Keratinocyte (primary cell): Measurements from ENCODE around the gene CHAC1. TPM values are rescaled to one million over a fixed set of nuclear protein-coding genes. Genes with fewer than 3 reads are reported as not detected.

Experiments
- DNase-seq: peaks from one replicate; pipeline ENCODE4 v3.0.0-alpha.2; 2011; ENCODE audit warnings: low read depth, missing footprints, low spot score
- FAIRE-seq: peaks from 2 replicates; lab custom pipeline; 2011; peaks lifted over from hg19 to GRCh38; lab: Jason Lieb, UNC
- H2AFZ ChIP-seq: 2 replicates; pipeline ENCODE4 v1.6.0; 2012; ENCODE audit warnings: low read length, control low read depth, inconsistent platforms; ENCODE audit not compliant: control insufficient read depth
- H3K27ac ChIP-seq: 2 replicates; pipeline ENCODE4 v1.5.1; 2011; ENCODE audit warnings: low read length; ENCODE audit not compliant: control insufficient read depth, insufficient read depth
- H3K27me3 ChIP-seq: 3 replicates; pipeline ENCODE4 v1.6.0; 2011; ENCODE audit warnings: low read length; ENCODE audit not compliant: control insufficient read depth, insufficient read depth; ENCODE audit errors: extremely low read depth
- H3K36me3 ChIP-seq, 2 experiments: 2 replicates in 1 of 2; 3 replicates in 1 of 2; pipeline ENCODE4 v1.5.1; 2011; ENCODE audit warnings: low read length in 2 of 2, mild to moderate bottlenecking in 1 of 2; ENCODE audit not compliant: control insufficient read depth in 2 of 2, insufficient read depth in 2 of 2; ENCODE audit errors: extremely low read depth in 1 of 2
- H3K4me1 ChIP-seq: 3 replicates; pipeline ENCODE4 v1.5.1; 2011; ENCODE audit warnings: low read length; ENCODE audit not compliant: control insufficient read depth, insufficient read depth; ENCODE audit errors: extremely low read depth
- H3K4me2 ChIP-seq: 3 replicates; pipeline ENCODE4 v1.6.0; 2011; ENCODE audit warnings: low read depth, low read length; ENCODE audit not compliant: control insufficient read depth, insufficient read depth; ENCODE audit errors: extremely low read depth
- H3K4me3 ChIP-seq, 3 experiments: fragments of 200-600 bp in 1 of 3; sonication (generic) in 1 of 3; 2 replicates in 2 of 3; 3 replicates in 1 of 3; pipeline ENCODE4 v1.5.1; 2011 to 2016; ENCODE audit warnings: low read length in 3 of 3, mild to moderate bottlenecking in 3 of 3, control low read depth in 2 of 3, inconsistent platforms in 1 of 3, low read depth in 1 of 3, mixed read lengths in 1 of 3, mixed run types in 1 of 3, moderate library complexity in 1 of 3; ENCODE audit not compliant: control insufficient read depth in 2 of 3, insufficient read depth in 2 of 3; ENCODE audit errors: extremely low read depth in 1 of 3
- H3K79me2 ChIP-seq: 2 replicates; pipeline ENCODE4 v1.6.0; 2012; ENCODE audit warnings: low read length; ENCODE audit not compliant: control insufficient read depth, insufficient read depth
- H3K9ac ChIP-seq: 3 replicates; pipeline ENCODE4 v1.6.0; 2011; ENCODE audit warnings: low read length; ENCODE audit not compliant: control insufficient read depth, insufficient read depth; ENCODE audit errors: extremely low read depth
- H3K9me1 ChIP-seq: 3 replicates; pipeline ENCODE4 v1.6.0; 2011; ENCODE audit warnings: low read length; ENCODE audit not compliant: control insufficient read depth, insufficient read depth; ENCODE audit errors: extremely low read depth
- H3K9me3 ChIP-seq: 2 replicates; pipeline ENCODE4 v1.5.1; 2012; ENCODE audit warnings: low read depth, low read length; ENCODE audit not compliant: control insufficient read depth
- H4K20me1 ChIP-seq: 3 replicates; pipeline ENCODE4 v1.6.0; 2011; ENCODE audit warnings: low read length; ENCODE audit not compliant: control insufficient read depth, insufficient read depth; ENCODE audit errors: extremely low read depth
- EZH2 ChIP-seq: IDR thresholded peaks from one replicate; pipeline ENCODE4 v1.6.1; 2012; ENCODE audit warnings: inconsistent platforms, mild to moderate bottlenecking, low read length, moderate library complexity
- dilution Hi-C: fragments of 300-500 bp; cut with MboI; formaldehyde crosslinking; loops from one replicate; pipeline ENCODE4 v1.7.0; 2020; ENCODE audit warnings: low sequenced_read_pairs; ENCODE audit not compliant: extremely low pct_ligation_motif_present
- polyA plus RNA-seq, 5 experiments: library from polyadenylated mRNA; depleted of rRNA in 3 of 5; stranded (reverse) in 3 of 5; stranded (forward) in 1 of 5; unstranded in 1 of 5; fragments of >200 nt; gene quantifications; 1 replicate in 1 of 5; 2 replicates in 3 of 5; 3 replicates in 1 of 5; pipeline versions ENCODE4 v1.2.1 to v1.2.3, GENCODE V29; 2011 to 2012; ENCODE audit warnings: missing spikeins in 2 of 5, low read depth in 1 of 5, low replicate concordance in 1 of 5
- TF ChIP-seq, protein P1 (sequence below), 3 experiments: IDR thresholded peaks in 1 of 3; conservative IDR thresholded peaks in 1 of 3; optimal IDR thresholded peaks in 1 of 3; 2 replicates in 2 of 3; 3 replicates in 1 of 3; pipeline versions ENCODE3 to v1.5.1; 2011; ENCODE audit warnings: low read length in 3 of 3, mild to moderate bottlenecking in 3 of 3, moderate library complexity in 2 of 3, control low read depth in 1 of 3, inconsistent platforms in 1 of 3; ENCODE audit not compliant: insufficient read depth in 2 of 3; ENCODE audit errors: extremely low read depth in 1 of 3

CHAC1 gene
- polyA plus RNA-seq, 1 donor (not counting 4 experiments of a cell fraction or from before 2014, with no cell fraction given) = 6.4 TPM

DNA sequence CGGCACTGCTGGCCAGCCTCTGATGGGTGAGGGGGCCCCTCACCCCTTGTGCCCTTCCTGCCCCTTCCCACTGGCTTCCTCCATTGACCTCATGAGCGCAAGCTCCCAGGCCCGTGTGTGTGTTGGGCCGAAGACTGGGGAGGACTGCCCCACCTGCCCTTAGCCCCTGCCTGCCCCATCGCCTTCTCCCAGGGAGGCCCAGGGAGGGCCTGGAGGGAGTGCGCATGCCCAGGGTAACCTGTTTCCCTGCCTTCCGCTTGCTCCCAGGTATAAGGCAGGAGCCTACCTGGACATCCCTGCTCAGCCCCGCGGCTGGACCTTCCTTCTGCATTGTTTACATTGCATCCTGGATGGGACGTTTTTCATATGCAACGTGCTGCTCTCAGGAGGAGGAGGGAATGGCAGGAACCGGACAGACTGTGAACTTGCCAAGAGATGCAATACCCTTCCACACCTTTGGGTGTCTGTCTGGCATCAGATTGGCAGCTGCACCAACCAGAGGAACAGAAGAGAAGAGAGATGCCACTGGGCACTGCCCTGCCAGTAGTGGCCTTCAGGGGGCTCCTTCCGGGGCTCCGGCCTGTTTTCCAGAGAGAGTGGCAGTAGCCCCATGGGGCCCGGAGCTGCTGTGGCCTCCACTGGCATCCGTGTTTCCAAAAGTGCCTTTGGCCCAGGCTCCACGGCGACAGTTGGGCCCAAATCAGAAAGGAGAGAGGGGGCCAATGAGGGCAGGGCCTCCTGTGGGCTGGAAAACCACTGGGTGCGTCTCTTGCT, 15.3 kb upstream of the CHAC1 start:
- H3K9me3 ChIP-seq = no peaks in the 10 kb centered on the region
- no peaks in the 10 kb centered on the region for H3K79me2 ChIP-seq
- H3K4me2 ChIP-seq = no peak overlapping the region
- peaks cover 19% of the 10 kb centered on the region for H3K27me3 ChIP-seq
- H3K4me1 ChIP-seq = peaks cover 6% of the 10 kb centered on the region
- H3K4me3 ChIP-seq = no peak overlapping the region
- H3K9me1 ChIP-seq = no peaks in the 10 kb centered on the region
- no peak overlapping the region for H2AFZ ChIP-seq
- DNase-seq (no peak), FAIRE-seq (peak; percentile 44)
- no peaks in the 10 kb centered on the region for H4K20me1 ChIP-seq
- no peaks in the 10 kb centered on the region for H3K36me3 ChIP-seq
- H3K27ac ChIP-seq = no peak overlapping the region
- H3K9ac ChIP-seq = no peak overlapping the region
- TF ChIP-seq, protein P1, sequence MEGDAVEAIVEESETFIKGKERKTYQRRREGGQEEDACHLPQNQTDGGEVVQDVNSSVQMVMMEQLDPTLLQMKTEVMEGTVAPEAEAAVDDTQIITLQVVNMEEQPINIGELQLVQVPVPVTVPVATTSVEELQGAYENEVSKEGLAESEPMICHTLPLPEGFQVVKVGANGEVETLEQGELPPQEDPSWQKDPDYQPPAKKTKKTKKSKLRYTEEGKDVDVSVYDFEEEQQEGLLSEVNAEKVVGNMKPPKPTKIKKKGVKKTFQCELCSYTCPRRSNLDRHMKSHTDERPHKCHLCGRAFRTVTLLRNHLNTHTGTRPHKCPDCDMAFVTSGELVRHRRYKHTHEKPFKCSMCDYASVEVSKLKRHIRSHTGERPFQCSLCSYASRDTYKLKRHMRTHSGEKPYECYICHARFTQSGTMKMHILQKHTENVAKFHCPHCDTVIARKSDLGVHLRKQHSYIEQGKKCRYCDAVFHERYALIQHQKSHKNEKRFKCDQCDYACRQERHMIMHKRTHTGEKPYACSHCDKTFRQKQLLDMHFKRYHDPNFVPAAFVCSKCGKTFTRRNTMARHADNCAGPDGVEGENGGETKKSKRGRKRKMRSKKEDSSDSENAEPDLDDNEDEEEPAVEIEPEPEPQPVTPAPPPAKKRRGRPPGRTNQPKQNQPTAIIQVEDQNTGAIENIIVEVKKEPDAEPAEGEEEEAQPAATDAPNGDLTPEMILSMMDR (optimal IDR thresholded peaks at IDR 0.05 in 1 of 3, IDR thresholded peaks at IDR 0.05 in 1 of 3, conservative IDR thresholded peaks at IDR 0.05 in 1 of 3; ENCODE audit: extremely low read depth in 1 of 3, insufficient read depth in 2 of 3, low read length in 3 of 3) = peak; percentile 62 to 74 (median 64)
- TF ChIP-seq EZH2 = no peak
- dilution Hi-C loops = no loop called here

DNA sequence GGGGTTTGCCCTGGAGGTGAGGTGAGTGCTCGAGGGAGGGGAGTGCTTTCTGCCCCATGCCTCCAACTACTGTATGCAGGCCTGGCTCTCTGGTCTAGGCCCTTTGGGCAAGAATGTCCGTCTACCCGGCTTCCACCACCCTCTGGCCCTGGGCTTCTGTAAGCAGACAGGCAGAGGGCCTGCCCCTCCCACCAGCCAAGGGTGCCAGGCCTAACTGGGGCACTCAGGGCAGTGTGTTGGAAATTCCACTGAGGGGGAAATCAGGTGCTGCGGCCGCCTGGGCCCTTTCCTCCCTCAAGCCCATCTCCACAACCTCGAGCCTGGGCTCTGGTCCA, 14.8 kb upstream of the CHAC1 start:
- FAIRE-seq (no peak), DNase-seq (no peak)
- H3K27me3 ChIP-seq = peaks cover 19% of the 10 kb centered on the region
- dilution Hi-C loops = no loop called here
- no peaks in the 10 kb centered on the region for H3K9me1 ChIP-seq
- no peak overlapping the region for H2AFZ ChIP-seq
- H3K4me2 ChIP-seq = no peak overlapping the region
- H3K4me3 ChIP-seq = no peak overlapping the region
- no peaks in the 10 kb centered on the region for H3K79me2 ChIP-seq
- H4K20me1 ChIP-seq = no peaks in the 10 kb centered on the region
- no peak for TF ChIP-seq EZH2
- TF ChIP-seq, protein P1 (optimal IDR thresholded peaks at IDR 0.05 in 1 of 3, IDR thresholded peaks at IDR 0.05 in 1 of 3, conservative IDR thresholded peaks at IDR 0.05 in 1 of 3; ENCODE audit: extremely low read depth in 1 of 3, insufficient read depth in 2 of 3, low read length in 3 of 3) = no peak
- H3K9ac ChIP-seq = no peak overlapping the region
- no peaks in the 10 kb centered on the region for H3K9me3 ChIP-seq
- no peaks in the 10 kb centered on the region for H3K36me3 ChIP-seq
- H3K27ac ChIP-seq = no peak overlapping the region
- peaks cover 6% of the 10 kb centered on the region for H3K4me1 ChIP-seq
